Activated CD8-positive, alpha-beta T cell treated with anti-CD3 and anti-CD28 coated beads for 36 hours (primary cell): ENCODE data around the gene DLG1. TPM values are rescaled to one million over a fixed set of nuclear protein-coding genes. Genes with fewer than 3 reads are reported as not detected.

Experiments
- ATAC-seq: fragments of 200-7000 bp; cut with Tn5 transposase; one replicate; pipeline ENCODE4 v1.10.0; 2021; ENCODE audit warnings: mild to moderate bottlenecking, moderate library complexity
- CTCF ChIA-PET: fragments of 350-600 bp; sonication (Branson Sonifier 250); formaldehyde crosslinking; loops from one replicate; lab custom pipeline; 2021; ENCODE audit warnings: antibody characterized with exemption; lab: Charles Lee
- POLR2A ChIA-PET: fragments of 350-600 bp; sonication (Branson Sonifier 250); formaldehyde crosslinking; loops from one replicate; lab custom pipeline; 2021; ENCODE audit warnings: antibody characterized with exemption; lab: Charles Lee
- DNase-seq: peaks from one replicate; pipeline ENCODE4 v3.0.0-alpha.2; 2020
- H3K27ac Mint-ChIP-seq: one replicate; pipeline ENCODE4 v1.8.0; 2021; ENCODE audit warnings: mild to moderate bottlenecking, mixed read lengths
- H3K27me3 Mint-ChIP-seq: one replicate; pipeline ENCODE4 v1.8.0; 2021; ENCODE audit warnings: mixed read lengths
- H3K36me3 Mint-ChIP-seq: one replicate; pipeline ENCODE4 v1.8.0; 2021; ENCODE audit warnings: low read depth, mixed read lengths
- H3K4me1 Mint-ChIP-seq: one replicate; pipeline ENCODE4 v1.8.0; 2021; ENCODE audit warnings: low read depth, mixed read lengths
- H3K4me3 Mint-ChIP-seq: one replicate; pipeline ENCODE4 v1.8.0; 2021; ENCODE audit warnings: mild to moderate bottlenecking, moderate library complexity, mixed read lengths
- H3K9me3 Mint-ChIP-seq: one replicate; pipeline ENCODE4 v1.8.0; 2021; ENCODE audit warnings: mixed read lengths
- CTCF ChIP-seq: fragments of 200-600 bp; IDR thresholded peaks from one replicate; pipeline ENCODE4 v1.8.0; 2022; ENCODE audit warnings: antibody characterized with exemption, mild to moderate bottlenecking
- intact Hi-C: fragments of 100-400 bp; cut with micrococcal nuclease; formaldehyde crosslinking; loops from one replicate; pipeline ENCODE4 v1.10.0; 2022
- total RNA-seq, 2 experiments: library from RNA; stranded (reverse); gene quantifications; one replicate each; pipeline ENCODE4 v1.2.3, GENCODE V29; 2021

The DLG1 gene
- total RNA-seq, 2 experiments from 2014 or later, result 57.6 to 62.2 TPM

GRCh38 chr3:197007296-197007940, 291.0 kb downstream of the DLG1 start:
- Mint-ChIP-seq H3K36me3 (no peaks in the 10 kb centered on the region), H3K4me3 (no peak overlapping the region), H3K27ac (no peak overlapping the region), H3K4me1 (peaks cover 6% of the 10 kb centered on the region), H3K9me3 (no peaks in the 10 kb centered on the region), H3K27me3 (no peaks in the 10 kb centered on the region)
- intact Hi-C loops, result no loop called here
- POLR2A ChIA-PET, result no interaction called here
- no peak for TF ChIP-seq CTCF
- CTCF ChIA-PET, result interaction anchor here (1.4 kb wide), 1 partner anchor 23 kb away, joined by 6 read pairs; the partner anchor contains the start of gene MELTF
- ATAC-seq (no peak), DNase-seq (no peak)

GRCh38 chr3:197006860-197007259, 291.6 kb downstream of the DLG1 start:
- Mint-ChIP-seq H3K27me3 (no peaks in the 10 kb centered on the region), H3K9me3 (no peaks in the 10 kb centered on the region), H3K36me3 (no peaks in the 10 kb centered on the region), H3K4me1 (peaks cover 6% of the 10 kb centered on the region), H3K4me3 (no peak overlapping the region), H3K27ac (no peak overlapping the region)
- no peak for TF ChIP-seq CTCF
- intact Hi-C loops, result no loop called here
- POLR2A ChIA-PET, result no interaction called here
- CTCF ChIA-PET, result interaction anchor here (1.4 kb wide), 1 partner anchor 23 kb away, joined by 6 read pairs; the partner anchor contains the start of gene MELTF
- ATAC-seq, result no peak
- DNase-seq, result no peak

GRCh38 chr3:197006446-197006845, 292.0 kb downstream of the DLG1 start:
- ChIA-PET POLR2A (interaction anchor here (1.1 kb wide), 1 partner anchor 20 kb away, joined by 3 read pairs; no protein-coding TSS in a partner anchor), CTCF (interaction anchor here (1.4 to 4.8 kb wide), 2 partner anchors 24 kb away, joined by 6 to 50 read pairs; partner anchors contain the start of gene MELTF)

GRCh38 chr3:197003461-197004385, 294.7 kb downstream of the DLG1 start:
- no peaks in the 10 kb centered on the region for H3K27me3 Mint-ChIP-seq
- H3K36me3 Mint-ChIP-seq, result no peaks in the 10 kb centered on the region
- H3K27ac Mint-ChIP-seq, result peak overlapping the region; percentile 87
- intact Hi-C loops, result no loop called here
- DNase-seq (peak; percentile 51), ATAC-seq (peak; percentile 18)
- H3K4me1 Mint-ChIP-seq, result peaks cover 8% of the 10 kb centered on the region
- peak overlapping the region; percentile 70 for H3K4me3 Mint-ChIP-seq
- ChIA-PET POLR2A (interaction anchor here (0.6 to 3.6 kb wide), 7 partner anchors 14 to 785 kb away, joined by 3 to 17 read pairs (median 3); partner anchors contain the start of gene MELTF), CTCF (interaction anchor here (0.7 to 4.8 kb wide), 9 partner anchors 24 to 184 kb away, joined by 3 to 50 read pairs (median 3); partner anchors contain the start of genes MELTF and PIGZ)
- no peaks in the 10 kb centered on the region for H3K9me3 Mint-ChIP-seq
- no peak for TF ChIP-seq CTCF

More at GRCh38 chr3:197006446-197006845, 292.0 kb downstream of the DLG1 start:
- Mint-ChIP-seq H3K4me3 (no peak overlapping the region), H3K27me3 (no peaks in the 10 kb centered on the region), H3K4me1 (peaks cover 8% of the 10 kb centered on the region), H3K36me3 (no peaks in the 10 kb centered on the region), H3K27ac (no peak overlapping the region), H3K9me3 (no peaks in the 10 kb centered on the region)
- TF ChIP-seq CTCF, result no peak
- ATAC-seq (no peak), DNase-seq (no peak)
- intact Hi-C loops, result no loop called here
